Uterus (tissue), 2 donors: ENCODE results near the gene FN1.

Experiments used
- POLR2A ChIP-seq, 2 donors: fragments of 450-650 bp; IDR thresholded peaks; one replicate each; pipeline ENCODE4 v1.6.1; 2016; ENCODE audit warnings: antibody characterized with exemption in 2 of 2, mild to moderate bottlenecking in 1 of 2, moderate library complexity in 1 of 2
- TF ChIP-seq, protein P1 (sequence below), 4 experiments: fragments of 200-600 bp in 2 of 4; fragments of 450-650 bp in 2 of 4; sonication (generic) in 2 of 4; IDR thresholded peaks; one replicate each; pipeline ENCODE4 v1.5.1; 2016 to 2019; ENCODE audit warnings: antibody characterized with exemption in 4 of 4, mild to moderate bottlenecking in 2 of 4, moderate library complexity in 1 of 4

DNA sequence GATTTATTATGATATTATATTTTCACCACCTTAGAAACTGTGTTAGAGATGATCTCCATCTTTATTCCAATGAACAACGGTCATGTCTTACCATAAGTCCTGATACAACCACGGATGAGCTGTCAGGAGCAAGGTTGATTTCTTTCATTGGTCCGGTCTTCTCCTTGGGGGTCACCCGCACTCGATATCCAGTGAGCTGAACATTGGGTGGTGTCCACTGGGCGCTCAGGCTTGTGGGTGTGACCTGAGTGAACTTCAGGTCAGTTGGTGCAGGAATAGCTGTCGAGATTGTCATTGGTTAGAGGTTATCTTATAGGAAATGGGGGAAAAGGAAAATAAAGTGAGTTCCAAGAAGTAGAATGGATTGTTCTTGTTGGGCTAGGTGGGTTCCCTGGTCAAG lies 56.8 kb downstream of the FN1 start:
- TF ChIP-seq, protein P1, sequence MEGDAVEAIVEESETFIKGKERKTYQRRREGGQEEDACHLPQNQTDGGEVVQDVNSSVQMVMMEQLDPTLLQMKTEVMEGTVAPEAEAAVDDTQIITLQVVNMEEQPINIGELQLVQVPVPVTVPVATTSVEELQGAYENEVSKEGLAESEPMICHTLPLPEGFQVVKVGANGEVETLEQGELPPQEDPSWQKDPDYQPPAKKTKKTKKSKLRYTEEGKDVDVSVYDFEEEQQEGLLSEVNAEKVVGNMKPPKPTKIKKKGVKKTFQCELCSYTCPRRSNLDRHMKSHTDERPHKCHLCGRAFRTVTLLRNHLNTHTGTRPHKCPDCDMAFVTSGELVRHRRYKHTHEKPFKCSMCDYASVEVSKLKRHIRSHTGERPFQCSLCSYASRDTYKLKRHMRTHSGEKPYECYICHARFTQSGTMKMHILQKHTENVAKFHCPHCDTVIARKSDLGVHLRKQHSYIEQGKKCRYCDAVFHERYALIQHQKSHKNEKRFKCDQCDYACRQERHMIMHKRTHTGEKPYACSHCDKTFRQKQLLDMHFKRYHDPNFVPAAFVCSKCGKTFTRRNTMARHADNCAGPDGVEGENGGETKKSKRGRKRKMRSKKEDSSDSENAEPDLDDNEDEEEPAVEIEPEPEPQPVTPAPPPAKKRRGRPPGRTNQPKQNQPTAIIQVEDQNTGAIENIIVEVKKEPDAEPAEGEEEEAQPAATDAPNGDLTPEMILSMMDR (IDR thresholded peaks at IDR 0.05), result no peak
- no peak for TF ChIP-seq POLR2A (IDR thresholded peaks at IDR 0.05)
